Stimulated activated CD4-positive, alpha-beta T cell treated with anti-CD3 and anti-CD28 coated beads, Interleukin-12 subunit alpha, Interleukin-12 subunit beta, amount 100 ng/mL, for 48 hours (primary cell): ENCODE data around the gene CGRRF1.

Experiments
- DNase-seq, 3 donors: peaks; one replicate each; pipeline ENCODE4 v3.0.0-alpha.2; 2020; ENCODE audit warnings: low read depth in 2 of 3, low spot score in 1 of 3

CGRRF1 gene

GRCh38 chr14:54489731-54490444, 19.8 kb upstream of the CGRRF1 start:
- no peak for DNase-seq

- DNase-seq: no peak
Observed at GRCh38 chr14:54490445-54491175, 19.1 kb upstream of the CGRRF1 start.

GRCh38 chr14:54493293-54493692, 16.4 kb upstream of the CGRRF1 start:
- DNase-seq: no peak

- DNase-seq: no peak
Observed at GRCh38 chr14:54497224-54497623, 12.5 kb upstream of the CGRRF1 start.

- no peak for DNase-seq
Observed at GRCh38 chr14:54498095-54498531, 11.6 kb upstream of the CGRRF1 start.

- DNase-seq: no peak
Observed at GRCh38 chr14:54498579-54498978, 11.1 kb upstream of the CGRRF1 start.

- DNase-seq: no peak
Observed at GRCh38 chr14:54500744-54501143, 9.0 kb upstream of the CGRRF1 start.

- no peak for DNase-seq
Observed at GRCh38 chr14:54501480-54501879, 8.2 kb upstream of the CGRRF1 start.

- DNase-seq: no peak
Observed at GRCh38 chr14:54502602-54503001, 7.1 kb upstream of the CGRRF1 start.

GRCh38 chr14:54503486-54503885, 6.2 kb upstream of the CGRRF1 start:
- DNase-seq: no peak

GRCh38 chr14:54512393-54512792, 2.7 kb downstream of the CGRRF1 start:
- no peak for DNase-seq

- DNase-seq: no peak
Observed at GRCh38 chr14:54515670-54516069, 6.0 kb downstream of the CGRRF1 start.

- DNase-seq: no peak
Observed at GRCh38 chr14:54516709-54517108, 7.0 kb downstream of the CGRRF1 start.

GRCh38 chr14:54524410-54524809, 14.7 kb downstream of the CGRRF1 start:
- DNase-seq: no peak

GRCh38 chr14:54528973-54529372, 19.3 kb downstream of the CGRRF1 start:
- no peak for DNase-seq

- no peak for DNase-seq
Observed at GRCh38 chr14:54529811-54530210, 20.1 kb downstream of the CGRRF1 start.

GRCh38 chr14:54532111-54533012, 22.7 kb downstream of the CGRRF1 start:
- no peak for DNase-seq

- DNase-seq: no peak
Observed at GRCh38 chr14:54533100-54533499, 23.4 kb downstream of the CGRRF1 start.

GRCh38 chr14:54535126-54535525, 25.4 kb downstream of the CGRRF1 start:
- DNase-seq: no peak

GRCh38 chr14:54535646-54536045, 25.9 kb downstream of the CGRRF1 start:
- DNase-seq: no peak

GRCh38 chr14:54537651-54538050, 27.9 kb downstream of the CGRRF1 start:
- no peak for DNase-seq

- no peak for DNase-seq
Observed at GRCh38 chr14:54538055-54538454, 28.3 kb downstream of the CGRRF1 start.
